SH-SY5Y (cell line): ENCODE measurements around the gene NR1H4.

Source experiments
- GATA2 ChIP-seq: IDR thresholded peaks from 2 replicates; pipeline ENCODE4 v1.6.1; 2011; ENCODE audit warnings: mild to moderate bottlenecking, low read depth, low read length
- GATA3 ChIP-seq: IDR thresholded peaks from 2 replicates; pipeline ENCODE4 v1.6.1; 2011; ENCODE audit warnings: low read depth, mild to moderate bottlenecking, low read length, moderate library complexity

GRCh38 chr12:100504804-100505203, 31.1 kb downstream of the NR1H4 start:
- TF ChIP-seq GATA2 (no peak), GATA3 (no peak)
